Ascending aorta (tissue), 2 donors: ENCODE data around the gene AOPEP. TPM values are rescaled to one million over a fixed set of nuclear protein-coding genes. Genes with fewer than 3 reads are reported as not detected.
A peak's percentile ranks its signal among the peaks of the same experiment; 100 is the strongest.

Source experiments
- DNase-seq, 2 donors: peaks; one replicate each; pipeline ENCODE4 v3.0.0-alpha.2; 2019; ENCODE audit warnings: low spot score in 2 of 2
- H3K27ac ChIP-seq, 2 donors: fragments of 200-600 bp; sonication (generic); one replicate each; pipeline ENCODE4 v1.5.1; 2016 to 2017; ENCODE audit warnings: mild to moderate bottlenecking in 1 of 2
- H3K27me3 ChIP-seq: fragments of 200-600 bp; sonication (generic); one replicate; pipeline ENCODE4 v1.5.1; 2017
- H3K36me3 ChIP-seq, 2 donors: fragments of 200-600 bp; sonication (generic); one replicate each; pipeline ENCODE4 v1.5.1; 2016
- H3K4me1 ChIP-seq, 2 donors: fragments of 200-600 bp; sonication (generic); one replicate each; pipeline ENCODE4 v1.5.1; 2016 to 2017; ENCODE audit warnings: mild to moderate bottlenecking in 1 of 2
- H3K4me3 ChIP-seq, 2 donors: fragments of 200-600 bp; sonication (generic); one replicate each; pipeline ENCODE4 v1.5.1; 2016 to 2017; ENCODE audit warnings: mild to moderate bottlenecking in 1 of 2
- H3K9me3 ChIP-seq, 2 donors: fragments of 200-600 bp; sonication (generic); one replicate each; pipeline ENCODE4 v1.5.1; 2016
- intact Hi-C: fragments of 100-400 bp; cut with DNase I; formaldehyde crosslinking; loops from one replicate; pipeline ENCODE4 v1.15.1; 2023
- total RNA-seq: library from RNA; depleted of rRNA; stranded (reverse); fragments of >200 nt; gene quantifications from one replicate; pipeline ENCODE4 v1.1.0, GENCODE V29; 2016
- TF ChIP-seq, protein P1 (sequence below), 3 experiments: fragments of 200-600 bp in 2 of 3; fragments of 450-650 bp in 1 of 3; sonication (generic) in 2 of 3; IDR thresholded peaks; one replicate each; pipeline ENCODE4 v1.5.1; 2016 to 2019; ENCODE audit warnings: antibody characterized with exemption in 3 of 3, mild to moderate bottlenecking in 1 of 3, moderate library complexity in 1 of 3

The AOPEP gene
- total RNA-seq, 1 donor from 2014 or later = 333 TPM

DNA sequence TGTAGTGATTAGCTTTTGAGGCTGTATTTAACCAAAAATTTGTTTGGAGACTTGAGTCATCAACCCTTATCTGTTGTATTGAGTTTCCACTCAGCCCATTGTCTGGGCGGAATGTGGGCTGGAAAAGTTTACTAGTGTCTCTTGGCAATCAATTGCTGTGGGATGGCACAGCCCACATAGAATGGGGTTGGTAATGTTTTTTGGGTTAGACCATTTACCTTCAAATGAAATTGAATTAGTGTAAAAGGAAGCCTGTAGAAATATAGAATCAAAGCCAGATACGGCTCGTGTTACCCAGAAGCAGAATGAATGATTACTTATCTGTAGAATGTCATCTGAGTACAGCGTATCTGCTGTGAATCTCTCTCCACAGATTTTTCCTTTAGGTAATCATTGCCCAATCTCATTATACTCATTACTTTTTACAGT is 142.9 kb downstream of the AOPEP start:
- no peak for DNase-seq
- H3K4me1 ChIP-seq = peaks cover 13 to 66% of the 10 kb centered on the region in 2 donors
- intact Hi-C loops = loop anchor here (5.0 to 10.0 kb wide), 3 partner anchors 138 to 248 kb away; no protein-coding TSS in a partner anchor
- TF ChIP-seq, protein P1, sequence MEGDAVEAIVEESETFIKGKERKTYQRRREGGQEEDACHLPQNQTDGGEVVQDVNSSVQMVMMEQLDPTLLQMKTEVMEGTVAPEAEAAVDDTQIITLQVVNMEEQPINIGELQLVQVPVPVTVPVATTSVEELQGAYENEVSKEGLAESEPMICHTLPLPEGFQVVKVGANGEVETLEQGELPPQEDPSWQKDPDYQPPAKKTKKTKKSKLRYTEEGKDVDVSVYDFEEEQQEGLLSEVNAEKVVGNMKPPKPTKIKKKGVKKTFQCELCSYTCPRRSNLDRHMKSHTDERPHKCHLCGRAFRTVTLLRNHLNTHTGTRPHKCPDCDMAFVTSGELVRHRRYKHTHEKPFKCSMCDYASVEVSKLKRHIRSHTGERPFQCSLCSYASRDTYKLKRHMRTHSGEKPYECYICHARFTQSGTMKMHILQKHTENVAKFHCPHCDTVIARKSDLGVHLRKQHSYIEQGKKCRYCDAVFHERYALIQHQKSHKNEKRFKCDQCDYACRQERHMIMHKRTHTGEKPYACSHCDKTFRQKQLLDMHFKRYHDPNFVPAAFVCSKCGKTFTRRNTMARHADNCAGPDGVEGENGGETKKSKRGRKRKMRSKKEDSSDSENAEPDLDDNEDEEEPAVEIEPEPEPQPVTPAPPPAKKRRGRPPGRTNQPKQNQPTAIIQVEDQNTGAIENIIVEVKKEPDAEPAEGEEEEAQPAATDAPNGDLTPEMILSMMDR (IDR thresholded peaks at IDR 0.05) = no peak
- H3K4me3 ChIP-seq = no peak overlapping the region
- no peaks in the 10 kb centered on the region for H3K27me3 ChIP-seq
- no peaks in the 10 kb centered on the region for H3K36me3 ChIP-seq
- no peaks in the 10 kb centered on the region for H3K9me3 ChIP-seq
- peak overlapping the region; percentile 80 to 83 for H3K27ac ChIP-seq

DNA sequence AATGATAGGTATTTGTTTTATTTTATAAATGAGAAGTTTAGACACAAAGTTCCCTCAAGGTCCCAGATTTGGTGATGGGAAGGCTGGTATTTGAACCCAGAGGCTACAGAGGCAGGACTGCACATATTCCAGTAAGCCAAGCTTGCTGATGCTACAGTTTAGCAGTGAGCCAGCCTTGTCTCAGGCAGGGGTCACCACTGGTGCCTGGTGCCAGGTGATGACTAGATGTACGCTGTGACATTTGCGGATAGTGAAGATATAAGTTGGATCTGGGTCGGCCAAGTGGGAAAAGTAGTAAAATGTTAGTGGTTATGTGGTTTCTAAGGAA is 143.9 kb downstream of the AOPEP start:
- Histone ChIP-seq H3K4me1 (peaks cover 13 to 64% of the 10 kb centered on the region in 2 donors), H3K27me3 (no peaks in the 10 kb centered on the region), H3K27ac (peak overlapping the region; percentile 58 to 80), H3K4me3 (no peak overlapping the region), H3K36me3 (no peaks in the 10 kb centered on the region), H3K9me3 (no peaks in the 10 kb centered on the region)
- no peak for DNase-seq
- TF ChIP-seq, protein P1 (IDR thresholded peaks at IDR 0.05) = no peak
- intact Hi-C loops = no loop called here

DNA sequence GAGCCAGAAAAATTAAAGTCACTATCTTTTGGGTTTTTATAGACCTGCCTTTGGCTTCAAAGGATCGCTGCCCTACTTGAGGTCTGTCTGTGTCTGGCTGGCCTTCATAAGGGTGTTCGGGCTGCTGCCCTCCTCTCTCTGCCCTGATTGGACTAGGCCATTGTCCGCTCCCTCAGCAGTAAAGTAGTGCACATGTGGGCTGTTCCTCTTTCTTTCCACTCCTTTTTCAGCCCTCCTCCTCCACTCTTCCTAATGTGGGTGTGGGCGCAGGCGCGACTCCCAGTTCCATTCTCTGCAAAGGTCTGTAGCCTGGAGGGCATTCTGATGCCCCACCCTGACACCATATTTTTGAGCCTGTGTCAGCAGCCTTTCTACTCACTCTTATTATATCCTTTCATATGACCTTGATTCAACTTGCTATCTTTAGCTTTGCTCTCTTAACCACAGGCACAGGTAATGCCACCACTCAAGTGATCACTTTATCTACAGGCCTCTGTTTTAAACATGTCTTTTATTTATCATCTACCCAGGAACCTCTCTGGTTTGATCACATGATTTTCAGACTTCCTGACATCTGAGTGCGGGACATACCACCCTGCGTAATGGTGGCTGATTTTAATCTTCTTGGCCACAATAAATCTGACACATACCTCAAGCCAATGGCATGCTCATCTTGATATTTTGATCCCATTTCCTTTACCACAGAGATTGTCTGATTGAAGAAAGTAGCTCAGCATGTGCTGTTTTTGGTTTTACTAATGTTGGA is 144.5 kb downstream of the AOPEP start:
- no peaks in the 10 kb centered on the region for H3K27me3 ChIP-seq
- H3K27ac ChIP-seq = peak overlapping the region; percentile 58 to 80
- H3K4me3 ChIP-seq = no peak overlapping the region
- peaks cover 10 to 62% of the 10 kb centered on the region in 2 donors for H3K4me1 ChIP-seq
- H3K9me3 ChIP-seq = no peaks in the 10 kb centered on the region
- intact Hi-C loops = no loop called here
- DNase-seq = no peak
- H3K36me3 ChIP-seq = no peaks in the 10 kb centered on the region
- TF ChIP-seq, protein P1 (IDR thresholded peaks at IDR 0.05) = no peak

DNA sequence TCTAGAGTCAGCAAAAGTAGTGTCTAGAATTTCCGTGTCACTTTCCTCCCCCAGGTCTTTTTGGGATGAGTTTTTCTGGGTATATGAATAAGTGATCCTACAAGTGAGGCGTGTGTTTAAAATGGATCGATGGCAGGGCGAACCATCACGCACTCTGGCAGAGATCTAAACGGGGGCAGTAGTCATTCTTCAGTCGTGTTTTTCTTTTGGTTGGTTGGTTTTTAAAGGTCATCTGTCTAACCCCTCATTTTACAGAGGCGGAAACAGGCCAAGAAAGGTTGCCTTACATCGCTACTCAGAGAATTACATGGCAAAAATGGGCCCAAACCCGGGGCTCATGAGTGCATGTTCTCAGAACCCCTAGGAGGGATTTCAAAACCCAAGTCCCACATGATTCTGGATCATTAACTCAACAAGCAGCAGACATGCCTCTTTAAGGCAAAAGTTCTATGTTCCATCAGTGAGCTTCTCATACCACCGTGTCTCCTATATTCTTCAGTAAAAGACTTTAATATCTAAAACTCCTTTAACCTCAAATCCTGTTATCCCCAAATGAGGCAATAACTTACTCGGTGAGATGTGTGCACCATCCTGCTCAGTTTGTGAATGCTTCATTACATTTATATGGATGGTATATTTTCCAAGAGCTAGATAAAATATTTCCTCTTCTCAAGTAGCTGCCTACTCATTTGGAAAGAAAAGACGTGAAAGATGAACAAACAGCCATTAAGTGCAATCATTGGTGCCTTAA is 145.8 kb downstream of the AOPEP start:
- TF ChIP-seq, protein P1 (IDR thresholded peaks at IDR 0.05) = no peak

DNA sequence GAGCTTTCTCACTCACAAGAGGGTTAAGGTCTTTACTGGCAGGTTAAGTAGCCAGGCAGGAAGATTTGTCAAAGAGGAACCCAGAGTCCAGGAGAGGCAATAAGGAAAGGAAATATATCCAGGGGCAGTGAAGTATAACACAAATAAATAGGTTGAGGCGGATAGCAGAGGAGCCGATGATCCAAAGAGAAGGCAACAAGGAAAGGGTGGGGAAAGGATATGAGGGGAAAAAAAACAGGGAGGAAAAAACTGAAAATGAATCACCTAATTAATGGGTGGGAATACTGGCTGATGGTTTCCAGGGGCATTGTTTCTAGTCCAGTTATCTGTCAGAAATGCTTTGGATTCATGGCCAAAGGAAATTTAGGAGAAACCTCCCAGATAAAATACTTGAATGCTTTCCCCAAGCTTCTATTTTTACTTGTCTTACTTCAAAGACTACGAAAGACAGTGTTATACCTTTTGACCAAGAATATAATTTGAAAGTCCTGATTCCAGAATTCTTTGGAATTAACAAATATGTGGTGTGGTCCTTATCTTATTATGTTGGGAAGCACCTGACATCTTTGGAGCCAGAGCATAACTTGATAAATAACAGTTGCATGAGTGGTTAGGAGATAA is 146.5 kb downstream of the AOPEP start:
- H3K9me3 ChIP-seq = no peaks in the 10 kb centered on the region
- H3K4me3 ChIP-seq = no peak overlapping the region
- intact Hi-C loops = loop anchor here (2.0 kb wide), 1 partner anchor 28 kb away; no protein-coding TSS in a partner anchor
- peak overlapping the region; percentile 58 to 80 for H3K27ac ChIP-seq
- peaks cover 11 to 56% of the 10 kb centered on the region in 2 donors for H3K4me1 ChIP-seq
- no peaks in the 10 kb centered on the region for H3K27me3 ChIP-seq
- DNase-seq = no peak
- H3K36me3 ChIP-seq = no peaks in the 10 kb centered on the region
- TF ChIP-seq, protein P1 (IDR thresholded peaks at IDR 0.05) = no peak

More for the DNA sequence above, 145.8 kb downstream of the AOPEP start:
- Histone ChIP-seq H3K4me1 (peaks cover 6 to 56% of the 10 kb centered on the region in 2 donors), H3K27me3 (no peaks in the 10 kb centered on the region), H3K36me3 (no peaks in the 10 kb centered on the region), H3K9me3 (no peaks in the 10 kb centered on the region), H3K4me3 (no peak overlapping the region), H3K27ac (peak overlapping the region; percentile 58 to 80)
- no peak for DNase-seq
- intact Hi-C loops = loop anchor here (2.0 kb wide), 1 partner anchor 29 kb away; no protein-coding TSS in a partner anchor
